ACHN (cell line): ENCODE results near the gene ZNF467.

Experiments used
- DNase-seq: peaks from one replicate; pipeline ENCODE4 v3.0.0-alpha.2; 2015
- in situ Hi-C: cut with HindIII; loops from 2 replicates; pipeline ENCODE4 v1.10.0; 2017; ENCODE audit warnings: low sequenced_read_pairs, low pct_ligation_motif_present, low pct_unique_long_range_greater_than_20kb

ZNF467 gene

GRCh38 chr7:149734791-149735075 is 38.7 kb downstream of the ZNF467 start:
- in situ Hi-C loops = no loop called here
- DNase-seq = no peak

- no peak for DNase-seq
- in situ Hi-C loops = no loop called here
Measured at GRCh38 chr7:149733924-149734790, 39.2 kb downstream of the ZNF467 start.

GRCh38 chr7:149733131-149733923 is 40.1 kb downstream of the ZNF467 start:
- no peak for DNase-seq
- in situ Hi-C loops = no loop called here

- in situ Hi-C loops = no loop called here
- no peak for DNase-seq
Measured at GRCh38 chr7:149732611-149733010, 40.8 kb downstream of the ZNF467 start.

- in situ Hi-C loops = no loop called here
- DNase-seq = no peak
Measured at GRCh38 chr7:149732111-149732561, 41.3 kb downstream of the ZNF467 start.

- no peak for DNase-seq
- in situ Hi-C loops = no loop called here
Measured at GRCh38 chr7:149731207-149731955, 42.0 kb downstream of the ZNF467 start.

- in situ Hi-C loops = no loop called here
Measured at GRCh38 chr7:149729983-149730801, 43.2 kb downstream of the ZNF467 start.

GRCh38 chr7:149729586-149729982 is 43.8 kb downstream of the ZNF467 start:
- in situ Hi-C loops = no loop called here
- DNase-seq = no peak

More at GRCh38 chr7:149729983-149730801, 43.2 kb downstream of the ZNF467 start:
- no peak for DNase-seq

GRCh38 chr7:149728491-149729375 is 44.7 kb downstream of the ZNF467 start:
- in situ Hi-C loops = no loop called here

GRCh38 chr7:149727899-149728476 is 45.4 kb downstream of the ZNF467 start:
- in situ Hi-C loops = no loop called here
- no peak for DNase-seq

More at GRCh38 chr7:149728491-149729375, 44.7 kb downstream of the ZNF467 start:
- DNase-seq = no peak

GRCh38 chr7:149727053-149727898 is 46.1 kb downstream of the ZNF467 start:
- in situ Hi-C loops = no loop called here
- DNase-seq = no peak

- no peak for DNase-seq
- in situ Hi-C loops = no loop called here
Measured at GRCh38 chr7:149725916-149726315, 47.5 kb downstream of the ZNF467 start.

- DNase-seq = no peak
- in situ Hi-C loops = no loop called here
Measured at GRCh38 chr7:149725426-149725821, 48.0 kb downstream of the ZNF467 start.

GRCh38 chr7:149724661-149725425 is 48.5 kb downstream of the ZNF467 start:
- in situ Hi-C loops = no loop called here
- no peak for DNase-seq

- in situ Hi-C loops = no loop called here
- DNase-seq = no peak
Measured at GRCh38 chr7:149723795-149724495, 49.4 kb downstream of the ZNF467 start.
